T-helper 1 cell treated with Interleukin-12 subunit alpha and Interleukin-12 subunit beta and Interleukin-4 antibody, amounts not matched to agents 30 ng/mL and 1 ng/mL, for 36 hours (primary cell): ENCODE data around the gene AJM1. TPM values are rescaled to one million over a fixed set of nuclear protein-coding genes. Genes with fewer than 3 reads are reported as not detected.
"Not testable (repeated sequence)": the region's sequence is repeated elsewhere in the genome, so short reads cannot be mapped to it uniquely, and the experiment has no call there.

Experiments used
- intact Hi-C: fragments of 100-400 bp; cut with micrococcal nuclease; formaldehyde crosslinking; loops from one replicate; pipeline ENCODE4 v1.15.1; 2024
- total RNA-seq: library from RNA; stranded (reverse); gene quantifications from 2 replicates; pipeline ENCODE4 v1.2.3, GENCODE V29; 2022

Gene AJM1
- total RNA-seq, 1 donor from 2014 or later, result 8.1 TPM

GRCh38 chr9:136829981-136830885 is 12.0 kb upstream of the AJM1 start:
- intact Hi-C loops, result no loop called here

- intact Hi-C loops, result no loop called here
These were observed 11.1 kb upstream of the AJM1 start for GRCh38 chr9:136831002-136831719.

GRCh38 chr9:136831720-136832104 is 10.6 kb upstream of the AJM1 start:
- intact Hi-C loops, result no loop called here

GRCh38 chr9:136832581-136832980 is 9.7 kb upstream of the AJM1 start:
- intact Hi-C loops, result no loop called here

GRCh38 chr9:136833381-136834048 is 8.8 kb upstream of the AJM1 start:
- intact Hi-C loops, result not testable (repeated sequence)

- intact Hi-C loops, result no loop called here
These were observed 6.9 kb upstream of the AJM1 start for GRCh38 chr9:136835162-136835931.

- intact Hi-C loops, result no loop called here
These were observed 6.1 kb upstream of the AJM1 start for GRCh38 chr9:136835932-136836904.

GRCh38 chr9:136837146-136837855 is 5.0 kb upstream of the AJM1 start:
- intact Hi-C loops, result no loop called here

GRCh38 chr9:136837856-136838277 is 4.4 kb upstream of the AJM1 start:
- intact Hi-C loops, result not testable (repeated sequence)

- intact Hi-C loops, result no loop called here
These were observed 3.7 kb upstream of the AJM1 start for GRCh38 chr9:136838314-136839228.

- intact Hi-C loops, result loop anchor here (10.0 kb wide), 1 partner anchor 315 kb away; no protein-coding TSS in a partner anchor
These were observed 2.8 kb upstream of the AJM1 start for GRCh38 chr9:136839229-136840139.

- intact Hi-C loops, result loop anchor here (10.0 kb wide), 1 partner anchor 314 kb away; no protein-coding TSS in a partner anchor
These were observed 2.0 kb upstream of the AJM1 start for GRCh38 chr9:136840140-136840876.

GRCh38 chr9:136840877-136841645 is 1.2 kb upstream of the AJM1 start:
- intact Hi-C loops, result loop anchor here (10.0 kb wide), 1 partner anchor 314 kb away; no protein-coding TSS in a partner anchor

- intact Hi-C loops, result loop anchor here (1.0 to 10.0 kb wide), 6 partner anchors 41 to 313 kb away; no protein-coding TSS in a partner anchor
These were observed 465 bp upstream of the AJM1 start for GRCh38 chr9:136841646-136842379.
